Smooth muscle cell (in vitro differentiated cells): Measurements from ENCODE around the gene SYT8. TPM values are rescaled to one million over a fixed set of nuclear protein-coding genes. Genes with fewer than 3 reads are reported as not detected.

Experiments used
- DNase-seq: peaks from one replicate; lab custom pipeline; 2025; ENCODE audit not compliant: unreplicated experiment; lab: John Stamatoyannopoulos, UW
- H2AFZ ChIP-seq: fragments of 200-600 bp; sonication (generic); 2 replicates; pipeline ENCODE4 v1.6.0; 2016; ENCODE audit warnings: antibody characterized with exemption, low read depth, mild to moderate bottlenecking
- H3F3A ChIP-seq: fragments of 200-600 bp; sonication (generic); 2 replicates; pipeline ENCODE4 v1.6.0; 2017; ENCODE audit warnings: antibody characterized with exemption, low read depth
- H3K27ac ChIP-seq: fragments of 200-600 bp; sonication (generic); 2 replicates; pipeline ENCODE4 v1.5.1; 2016; ENCODE audit warnings: low read depth, mild to moderate bottlenecking
- H3K27me3 ChIP-seq: fragments of 200-600 bp; sonication (generic); 2 replicates; pipeline ENCODE4 v1.6.1; 2016; ENCODE audit warnings: low read depth, mild to moderate bottlenecking
- H3K36me3 ChIP-seq: fragments of 200-600 bp; sonication (generic); 2 replicates; pipeline ENCODE4 v1.5.1; 2016; ENCODE audit warnings: low read depth
- H3K4me1 ChIP-seq: fragments of 200-600 bp; sonication (generic); 2 replicates; pipeline ENCODE4 v1.5.1; 2016; ENCODE audit warnings: low read depth
- H3K4me2 ChIP-seq: fragments of 200-600 bp; sonication (generic); 2 replicates; pipeline ENCODE4 v1.6.0; 2016; ENCODE audit warnings: mild to moderate bottlenecking
- H3K4me3 ChIP-seq: fragments of 200-600 bp; sonication (generic); 2 replicates; pipeline ENCODE4 v1.5.1; 2016; ENCODE audit warnings: mild to moderate bottlenecking
- H3K79me2 ChIP-seq: fragments of 200-600 bp; sonication (generic); 2 replicates; pipeline ENCODE4 v1.6.0; 2016; ENCODE audit warnings: low read depth, mild to moderate bottlenecking
- H3K9ac ChIP-seq: fragments of 200-600 bp; sonication (generic); 2 replicates; pipeline ENCODE4 v1.6.0; 2016; ENCODE audit warnings: low read depth
- H3K9me3 ChIP-seq: fragments of 200-600 bp; sonication (generic); replicated peaks from 2 replicates; pipeline ENCODE4 v1.5.1; 2016; ENCODE audit warnings: low read depth
- H4K20me1 ChIP-seq: fragments of 200-600 bp; sonication (generic); 2 replicates; pipeline ENCODE4 v1.6.0; 2016; ENCODE audit warnings: low read depth
- WGBS: methylation state at CpG from one replicate; pipeline ENCODE4 v1.1.7; 2016; ENCODE audit warnings: low lambda C conversion rate; 5-methylcytosine and 5-hydroxymethylcytosine counted together
- polyA plus RNA-seq: library from polyadenylated mRNA; unstranded; fragments of >200 nt; fragmentation: Nextera tagmentation; extraction: Ambion mirVana; gene quantifications from 2 replicates; pipeline ENCODE4 v1.2.1, GENCODE V29; 2016
- total RNA-seq: library from RNA; depleted of rRNA; stranded (reverse); fragments of >200 nt; gene quantifications from 2 replicates; pipeline ENCODE4 v1.2.3, GENCODE V29; 2014
- TF ChIP-seq, protein P1 (sequence below): fragments of 200-600 bp; sonication (generic); IDR thresholded peaks from 2 replicates; pipeline ENCODE4 v1.5.1; 2017; ENCODE audit warnings: borderline replicate concordance, mild to moderate bottlenecking, antibody characterized with exemption; ENCODE audit not compliant: insufficient read depth, poor library complexity, severe bottlenecking

The SYT8 gene
- total and polyA plus RNA-seq, 2 experiments from 2014 or later: 0.13 to 2.0 TPM

DNA sequence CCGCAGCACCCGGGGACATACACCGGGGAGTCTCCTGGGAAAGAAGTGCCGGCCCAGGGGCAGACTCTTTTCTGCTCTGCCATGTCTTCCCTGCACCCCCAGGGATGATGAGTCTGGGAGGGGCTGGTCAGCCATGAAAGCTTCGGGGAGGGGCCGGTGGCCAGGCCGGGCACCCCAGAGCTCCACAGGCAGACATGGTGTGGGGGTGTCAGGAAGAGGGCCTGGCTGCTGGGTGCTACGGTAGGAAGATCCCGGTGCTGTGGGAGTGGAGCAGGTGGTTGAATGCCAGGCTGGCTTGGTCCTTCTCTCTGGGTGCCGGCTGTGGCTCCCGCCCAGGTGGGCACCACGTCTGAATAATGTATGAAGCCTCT lies 35.5 kb downstream of the SYT8 start:
- H3K79me2 ChIP-seq: no peaks in the 10 kb centered on the region
- TF ChIP-seq, protein P1, sequence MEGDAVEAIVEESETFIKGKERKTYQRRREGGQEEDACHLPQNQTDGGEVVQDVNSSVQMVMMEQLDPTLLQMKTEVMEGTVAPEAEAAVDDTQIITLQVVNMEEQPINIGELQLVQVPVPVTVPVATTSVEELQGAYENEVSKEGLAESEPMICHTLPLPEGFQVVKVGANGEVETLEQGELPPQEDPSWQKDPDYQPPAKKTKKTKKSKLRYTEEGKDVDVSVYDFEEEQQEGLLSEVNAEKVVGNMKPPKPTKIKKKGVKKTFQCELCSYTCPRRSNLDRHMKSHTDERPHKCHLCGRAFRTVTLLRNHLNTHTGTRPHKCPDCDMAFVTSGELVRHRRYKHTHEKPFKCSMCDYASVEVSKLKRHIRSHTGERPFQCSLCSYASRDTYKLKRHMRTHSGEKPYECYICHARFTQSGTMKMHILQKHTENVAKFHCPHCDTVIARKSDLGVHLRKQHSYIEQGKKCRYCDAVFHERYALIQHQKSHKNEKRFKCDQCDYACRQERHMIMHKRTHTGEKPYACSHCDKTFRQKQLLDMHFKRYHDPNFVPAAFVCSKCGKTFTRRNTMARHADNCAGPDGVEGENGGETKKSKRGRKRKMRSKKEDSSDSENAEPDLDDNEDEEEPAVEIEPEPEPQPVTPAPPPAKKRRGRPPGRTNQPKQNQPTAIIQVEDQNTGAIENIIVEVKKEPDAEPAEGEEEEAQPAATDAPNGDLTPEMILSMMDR: no peak
- H3F3A ChIP-seq: no peaks in the 10 kb centered on the region
- H3K36me3 ChIP-seq: no peaks in the 10 kb centered on the region
- H2AFZ ChIP-seq: no peak overlapping the region
- H3K4me1 ChIP-seq: no peaks in the 10 kb centered on the region
- 94% methylated on average over 12 of the region's 12 CpGs for WGBS
- no peak for DNase-seq
- no peaks in the 10 kb centered on the region for H4K20me1 ChIP-seq
- H3K4me2 ChIP-seq: no peak overlapping the region
- H3K27ac ChIP-seq: no peak overlapping the region
- H3K9me3 ChIP-seq: no peaks in the 10 kb centered on the region
- H3K9ac ChIP-seq: no peak overlapping the region
- H3K27me3 ChIP-seq: no peaks in the 10 kb centered on the region
- H3K4me3 ChIP-seq: no peak overlapping the region

DNA sequence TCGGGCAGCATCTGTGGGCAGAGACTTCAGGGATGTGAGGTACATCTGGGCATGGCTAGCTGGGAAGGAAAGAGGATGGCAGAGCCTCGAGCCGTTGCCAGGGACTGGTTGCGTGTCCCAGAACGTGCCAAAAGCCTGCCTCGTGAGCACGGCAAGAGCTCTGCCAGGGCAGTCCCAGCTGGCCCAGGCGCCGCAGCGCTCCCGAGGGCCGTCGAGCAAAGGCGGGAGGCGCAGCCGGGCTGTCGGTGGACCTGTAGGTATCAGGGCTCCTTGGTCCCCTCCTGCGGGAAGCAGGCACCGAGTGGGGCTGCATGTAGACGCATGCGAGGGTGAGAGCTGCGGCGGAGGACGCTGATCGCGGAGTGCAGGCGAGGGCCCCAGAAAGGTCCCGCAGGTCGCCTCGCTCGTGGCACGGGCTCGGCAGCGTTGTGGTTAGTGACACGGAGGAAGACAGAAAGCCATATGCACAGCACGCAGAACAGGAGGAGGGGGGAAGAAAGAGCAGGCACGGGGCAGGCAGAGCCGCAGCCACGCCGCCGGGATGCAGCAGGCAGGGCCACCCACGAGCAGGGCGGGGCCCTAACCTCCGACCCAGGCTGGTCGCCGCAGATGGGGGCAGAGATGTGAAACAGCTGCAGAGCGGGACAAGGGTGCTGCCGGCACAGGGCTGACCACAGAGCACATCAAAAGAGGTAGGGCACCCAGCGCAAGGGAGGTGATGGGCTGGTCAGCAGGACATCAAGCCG lies 36.1 kb downstream of the SYT8 start:
- no peak overlapping the region for H3K27ac ChIP-seq
- H3K9ac ChIP-seq: no peak overlapping the region
- H3F3A ChIP-seq: no peaks in the 10 kb centered on the region
- H4K20me1 ChIP-seq: no peaks in the 10 kb centered on the region
- no peak overlapping the region for H2AFZ ChIP-seq
- H3K79me2 ChIP-seq: no peaks in the 10 kb centered on the region
- H3K27me3 ChIP-seq: no peaks in the 10 kb centered on the region
- H3K9me3 ChIP-seq: no peaks in the 10 kb centered on the region
- TF ChIP-seq, protein P1: no peak
- no peaks in the 10 kb centered on the region for H3K4me1 ChIP-seq
- no peaks in the 10 kb centered on the region for H3K36me3 ChIP-seq
- WGBS: 80% methylated on average over 50 of the region's 50 CpGs
- H3K4me3 ChIP-seq: no peak overlapping the region
- no peak for DNase-seq
- H3K4me2 ChIP-seq: no peak overlapping the region

DNA sequence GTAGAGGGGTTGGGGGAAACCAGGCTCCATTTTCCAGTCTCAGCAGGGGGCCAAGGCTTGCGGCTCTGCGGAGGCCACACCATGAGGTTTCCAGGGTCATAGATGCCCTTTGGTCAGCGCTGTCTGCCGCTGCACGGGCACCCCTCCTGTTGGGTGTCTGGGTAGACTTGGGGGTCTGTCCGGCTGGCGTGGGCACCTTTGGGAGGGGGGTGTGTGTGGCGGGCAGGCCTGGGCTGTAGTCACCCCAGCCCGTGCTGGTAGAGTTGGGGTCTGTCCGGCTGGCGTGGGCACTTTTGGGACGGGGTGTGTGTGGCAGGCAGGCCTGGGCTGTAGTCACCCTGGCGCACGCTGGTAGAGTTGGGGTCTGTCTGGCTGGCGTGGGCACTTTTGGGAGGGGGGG lies 36.7 kb downstream of the SYT8 start:
- no peaks in the 10 kb centered on the region for H3K27me3 ChIP-seq
- DNase-seq: no peak
- H2AFZ ChIP-seq: no peak overlapping the region
- H3K9ac ChIP-seq: no peak overlapping the region
- no peak overlapping the region for H3K27ac ChIP-seq
- no peaks in the 10 kb centered on the region for H3K36me3 ChIP-seq
- TF ChIP-seq, protein P1: no peak
- peaks cover 2% of the 10 kb centered on the region for H3K4me1 ChIP-seq
- H3F3A ChIP-seq: no peaks in the 10 kb centered on the region
- H4K20me1 ChIP-seq: no peaks in the 10 kb centered on the region
- no peaks in the 10 kb centered on the region for H3K9me3 ChIP-seq
- WGBS: 94% methylated on average over 15 of the region's 15 CpGs
- H3K4me2 ChIP-seq: no peak overlapping the region
- H3K79me2 ChIP-seq: no peaks in the 10 kb centered on the region
- no peak overlapping the region for H3K4me3 ChIP-seq
